Measurements from ENCODE around the gene SRSF9.
"Not testable (repeated sequence)": the region's sequence is repeated elsewhere in the genome, so short reads cannot be mapped to it uniquely, and the experiment has no call there.

The SRSF9 gene

DNA sequence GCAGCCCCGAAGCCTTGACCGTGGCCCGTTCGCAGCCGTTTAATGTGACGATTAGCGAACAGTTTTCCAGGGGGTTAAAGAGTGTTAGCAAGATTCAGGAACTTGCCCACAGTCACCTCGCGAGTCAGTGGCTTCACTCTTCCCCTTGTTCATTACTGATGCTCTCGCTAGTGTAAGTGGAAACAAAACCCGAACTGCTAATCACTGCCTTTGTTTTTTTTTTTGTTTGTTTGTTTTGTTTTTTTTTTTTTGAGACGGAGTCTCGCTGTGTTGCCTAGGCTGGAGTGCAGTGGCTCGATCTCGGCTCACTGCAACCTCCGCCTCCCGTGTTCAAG, 22.7 kb downstream of the SRSF9 start:
- peaks cover 88% of the 10 kb centered on the region for H3K36me3 Mint-ChIP-seq (ENCODE audit: low read depth)
- peaks cover 45% of the 10 kb centered on the region for H3K4me1 Mint-ChIP-seq (ENCODE audit: low read depth)
- peak overlapping the region; percentile 99 for H3K4me3 Mint-ChIP-seq
- DNase-seq, H3K27me3 Mint-ChIP-seq, H3K9me3 Mint-ChIP-seq: not testable (repeated sequence)
- H3K27ac Mint-ChIP-seq: peak overlapping the region; percentile 99

DNA sequence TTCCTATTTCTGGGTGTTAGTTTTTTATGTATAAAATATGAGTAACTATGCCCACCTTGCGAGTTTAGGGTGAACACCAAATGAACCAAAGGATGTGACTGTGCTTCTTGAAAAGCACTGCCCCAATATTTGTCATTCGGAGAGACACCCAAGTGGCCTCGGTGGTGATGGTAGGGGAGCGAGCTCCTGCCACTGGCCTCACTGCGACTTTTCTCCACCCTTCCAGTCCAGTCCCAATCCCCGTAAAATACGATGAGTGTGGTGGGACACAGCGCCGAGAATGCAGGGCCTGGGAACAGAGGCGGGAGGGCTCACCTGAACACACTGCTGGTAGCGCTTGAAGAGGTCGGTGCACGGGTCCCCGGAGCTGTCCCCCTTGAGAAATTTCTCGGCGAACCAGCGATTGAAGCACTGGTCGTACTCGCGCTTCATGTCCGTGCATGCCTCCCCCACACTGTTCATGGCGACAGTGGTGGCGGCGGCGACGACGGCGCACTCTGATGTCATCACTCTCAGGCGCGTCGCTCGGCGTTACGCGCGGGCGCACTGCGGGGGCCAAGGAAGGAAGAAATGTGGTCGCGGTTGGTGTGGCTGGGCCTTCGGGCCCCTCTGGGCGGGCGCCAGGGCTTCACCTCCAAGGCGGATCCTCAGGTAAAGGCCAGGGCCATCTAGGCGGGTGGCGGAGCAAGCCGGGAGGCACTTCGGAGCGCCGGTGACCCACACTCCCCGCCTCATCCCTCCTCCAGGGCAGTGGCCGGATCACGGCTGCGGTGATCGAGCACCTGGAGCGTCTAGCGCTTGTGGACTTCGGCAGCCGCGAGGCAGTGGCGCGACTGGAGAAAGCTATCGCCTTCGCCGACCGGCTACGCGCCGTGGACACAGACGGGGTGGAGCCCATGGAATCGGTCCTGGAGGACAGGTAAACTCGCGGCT, 23.4 kb downstream of the SRSF9 start, which contains the start of the genes GATC and TRIAP1:
Gene GATC (plus strand): TSS at position 534 of the 933 bp plus-strand sequence. CDS start 37 bp downstream, at position 571.
Gene TRIAP1 (minus strand): TSS at position 474 of the 933 bp plus-strand sequence. CDS start 12 bp downstream, at position 462.
- Mint-ChIP-seq H3K4me1 (ENCODE audit: low read depth) (peaks cover 47% of the 10 kb centered on the region), H3K27ac (peak within 1 kb of the TSS; percentile 99), H3K27me3 (no peaks in the 10 kb centered on the region), H3K4me3 (peak within 1 kb of the TSS; percentile 99), H3K36me3 (ENCODE audit: low read depth) (peaks cover 90% of the 10 kb centered on the region), H3K9me3 (no peaks in the 10 kb centered on the region)
- DNase-seq: peak; percentile 96

DNA sequence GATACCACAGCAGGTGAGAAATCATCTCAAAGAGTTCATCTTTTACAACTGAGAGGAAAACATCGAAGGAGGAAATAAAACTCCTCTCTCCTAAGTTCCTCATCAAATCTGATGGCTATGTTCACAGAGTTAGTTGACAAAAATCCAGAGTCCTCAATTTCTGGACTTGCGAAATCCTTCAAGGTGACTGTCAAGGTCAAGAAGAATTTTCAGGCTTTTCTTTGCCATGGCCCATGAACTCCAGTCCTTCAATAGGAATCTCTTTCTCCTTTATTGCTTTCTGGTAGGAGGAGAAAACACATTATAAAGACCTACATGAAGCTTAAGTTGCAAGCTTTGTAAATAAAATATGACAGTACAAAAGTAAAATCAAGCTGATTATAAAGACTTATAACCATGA, 24.9 kb downstream of the SRSF9 start:
- Mint-ChIP-seq H3K4me3 (peak overlapping the region; percentile 99), H3K36me3 (ENCODE audit: low read depth) (peaks cover 91% of the 10 kb centered on the region), H3K27me3 (no peaks in the 10 kb centered on the region), H3K27ac (peak overlapping the region; percentile 99), H3K9me3 (no peaks in the 10 kb centered on the region), H3K4me1 (ENCODE audit: low read depth) (peaks cover 55% of the 10 kb centered on the region)
- DNase-seq: no peak

DNA sequence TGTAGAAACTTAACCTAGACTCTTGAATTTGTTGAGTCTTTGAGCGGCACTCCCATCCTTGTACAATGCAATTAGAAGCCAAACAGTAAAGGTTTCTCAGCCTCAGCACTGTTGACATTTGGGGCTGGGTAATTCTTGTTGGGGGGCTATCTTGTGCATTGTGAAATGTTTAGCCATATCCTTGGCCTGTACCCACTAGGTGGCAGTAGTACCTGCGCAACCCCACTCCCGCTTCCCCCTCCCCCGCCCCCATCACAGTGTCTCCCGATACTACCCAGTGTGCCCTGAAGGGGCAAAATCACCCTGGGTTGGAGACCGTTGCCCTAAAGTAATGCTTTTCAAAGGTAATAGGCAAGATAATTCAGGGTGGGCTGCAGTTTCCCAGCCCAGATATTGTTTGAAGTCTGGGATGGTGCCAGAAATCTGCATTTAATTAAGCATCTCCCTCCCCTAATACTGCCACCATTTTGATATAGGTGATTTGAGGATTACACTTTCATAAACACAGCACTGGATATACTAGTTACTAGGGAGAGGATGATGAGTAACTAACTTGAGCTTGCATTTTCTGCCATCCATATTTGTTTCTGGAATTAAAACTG, 29.8 kb downstream of the SRSF9 start:
- peak; percentile 72 for DNase-seq
- Mint-ChIP-seq H3K9me3 (no peaks in the 10 kb centered on the region), H3K4me1 (ENCODE audit: low read depth) (peaks cover 40% of the 10 kb centered on the region), H3K4me3 (peak overlapping the region; percentile 69), H3K36me3 (ENCODE audit: low read depth) (peaks cover 60% of the 10 kb centered on the region), H3K27me3 (no peaks in the 10 kb centered on the region), H3K27ac (peak overlapping the region; percentile 78)

DNA sequence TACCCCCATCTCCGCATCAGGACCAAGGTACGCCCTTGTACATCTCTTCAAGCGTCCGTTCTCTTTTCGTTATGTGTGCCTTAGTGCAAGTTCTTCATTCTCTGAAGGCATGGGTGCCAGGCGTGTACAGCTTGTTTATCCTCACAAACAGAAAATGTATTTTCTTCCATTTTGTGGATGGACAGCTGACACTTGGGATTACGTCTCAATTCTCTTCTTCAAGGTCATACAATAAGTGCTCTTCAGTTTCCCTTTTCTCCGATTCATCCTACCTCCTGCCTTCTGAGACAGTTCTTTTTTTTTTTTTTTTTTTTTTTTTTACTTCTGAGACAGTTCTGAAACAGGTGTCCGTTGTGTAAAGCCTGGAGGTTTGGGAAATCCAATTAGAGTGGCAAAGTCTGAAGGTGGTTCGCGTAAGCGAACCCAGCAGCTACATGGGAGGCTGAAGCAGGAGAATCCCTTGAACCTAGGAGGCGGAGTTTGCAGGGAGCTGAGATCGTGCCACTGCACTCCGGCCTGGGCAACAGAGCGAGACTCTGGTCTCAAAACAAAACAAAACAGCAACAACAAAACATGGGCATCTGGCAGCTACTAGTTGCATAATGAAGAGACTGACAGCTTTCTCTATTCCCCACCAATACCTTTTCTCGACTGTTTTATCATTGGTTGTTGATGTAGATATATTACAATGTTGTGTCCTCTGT, 30.9 kb downstream of the SRSF9 start:
- H3K36me3 Mint-ChIP-seq (ENCODE audit: low read depth): peaks cover 49% of the 10 kb centered on the region
- no peak for DNase-seq
- H3K27ac Mint-ChIP-seq: peak overlapping the region; percentile 96
- no peaks in the 10 kb centered on the region for H3K27me3 Mint-ChIP-seq
- peaks cover 29% of the 10 kb centered on the region for H3K4me1 Mint-ChIP-seq (ENCODE audit: low read depth)
- H3K4me3 Mint-ChIP-seq: peak overlapping the region; percentile 90
- no peaks in the 10 kb centered on the region for H3K9me3 Mint-ChIP-seq

DNA sequence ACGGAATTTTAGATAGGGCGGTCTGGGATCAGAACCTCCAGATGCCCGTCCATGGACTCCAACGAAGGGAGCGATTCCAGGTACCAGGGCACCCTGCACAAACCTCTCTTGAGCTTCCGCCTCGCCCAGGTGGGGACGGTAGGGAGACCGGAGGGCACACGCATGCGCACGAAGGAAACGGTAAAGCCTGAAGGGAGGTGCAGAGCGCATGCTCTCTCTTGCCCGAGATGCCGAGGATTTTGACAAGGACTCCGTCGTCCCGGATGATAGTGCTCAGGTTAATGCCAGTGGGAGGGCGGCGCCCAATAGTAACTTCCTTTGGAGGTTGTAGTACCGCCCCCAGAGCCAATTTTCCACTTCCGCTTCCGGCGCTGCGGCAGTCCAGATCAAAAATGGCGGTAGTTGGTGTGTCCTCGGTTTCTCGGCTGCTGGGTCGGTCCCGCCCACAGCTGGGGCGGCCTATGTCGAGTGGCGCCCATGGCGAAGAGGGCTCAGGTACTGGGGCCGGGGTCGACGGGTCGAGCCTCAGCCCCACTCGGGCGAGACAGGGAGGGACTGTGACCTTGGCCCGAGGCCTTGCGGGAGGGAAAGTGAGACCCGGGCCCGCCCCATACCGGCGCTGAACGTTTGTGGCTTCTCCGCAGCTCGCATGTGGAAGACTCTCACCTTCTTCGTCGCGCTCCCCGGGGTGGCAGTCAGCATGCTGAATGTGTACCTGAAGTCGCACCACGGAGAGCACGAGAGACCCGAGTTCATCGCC, 31.6 kb downstream of the SRSF9 start, which contains the start of gene COX6A1:
Gene COX6A1 (plus strand): TSS at position 379 of the 760 bp plus-strand sequence. CDS start 14 bp downstream, at position 393.
- Mint-ChIP-seq H3K27me3 (no peaks in the 10 kb centered on the region), H3K4me3 (peak within 1 kb of the TSS; percentile 90), H3K36me3 (ENCODE audit: low read depth) (peaks cover 41% of the 10 kb centered on the region), H3K4me1 (ENCODE audit: low read depth) (peaks cover 29% of the 10 kb centered on the region), H3K27ac (peak within 1 kb of the TSS; percentile 96), H3K9me3 (no peaks in the 10 kb centered on the region)
- peak; percentile 95 for DNase-seq

DNA sequence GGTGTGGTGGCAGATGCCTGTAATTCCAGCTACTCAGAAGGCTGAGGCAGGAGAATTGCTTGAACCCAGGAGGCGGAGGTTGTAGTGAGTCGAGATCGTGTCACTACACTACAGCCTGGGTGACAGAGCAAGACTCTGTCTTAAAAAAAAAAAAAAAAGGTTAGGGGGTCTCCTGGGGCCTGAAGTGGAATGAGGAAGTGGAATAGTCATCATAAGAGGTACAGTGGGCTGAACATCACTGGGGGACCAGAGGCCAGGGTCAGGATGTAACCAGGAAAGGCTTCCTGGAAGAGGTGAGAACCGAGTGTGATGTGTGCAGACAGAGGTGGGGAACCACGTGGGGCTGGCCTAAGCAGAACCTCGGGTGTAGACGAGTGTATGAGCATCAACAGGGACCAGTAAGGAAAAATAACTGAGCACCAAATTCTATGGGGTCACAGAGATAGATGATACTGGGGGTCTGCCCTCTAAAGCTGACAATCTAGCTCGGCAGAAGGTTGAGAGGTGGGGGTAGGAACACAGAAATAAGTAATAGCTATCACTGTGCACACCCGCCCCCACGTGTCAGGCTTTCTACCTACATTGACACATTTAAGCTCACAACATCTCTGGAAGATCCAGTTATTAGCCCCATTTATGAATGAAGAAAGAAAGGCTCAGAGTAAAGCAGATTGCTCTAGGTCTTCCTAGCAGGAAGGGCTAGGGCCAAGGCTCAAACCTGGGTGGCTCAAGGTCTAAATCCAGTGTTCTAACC, 36.6 kb downstream of the SRSF9 start:
- Mint-ChIP-seq H3K9me3 (no peaks in the 10 kb centered on the region), H3K4me1 (ENCODE audit: low read depth) (peaks cover 15% of the 10 kb centered on the region), H3K27me3 (peaks cover 2% of the 10 kb centered on the region), H3K4me3 (no peak overlapping the region), H3K27ac (no peak overlapping the region), H3K36me3 (ENCODE audit: low read depth) (peaks cover under 1% of the 10 kb centered on the region)
- no peak for DNase-seq

DNA sequence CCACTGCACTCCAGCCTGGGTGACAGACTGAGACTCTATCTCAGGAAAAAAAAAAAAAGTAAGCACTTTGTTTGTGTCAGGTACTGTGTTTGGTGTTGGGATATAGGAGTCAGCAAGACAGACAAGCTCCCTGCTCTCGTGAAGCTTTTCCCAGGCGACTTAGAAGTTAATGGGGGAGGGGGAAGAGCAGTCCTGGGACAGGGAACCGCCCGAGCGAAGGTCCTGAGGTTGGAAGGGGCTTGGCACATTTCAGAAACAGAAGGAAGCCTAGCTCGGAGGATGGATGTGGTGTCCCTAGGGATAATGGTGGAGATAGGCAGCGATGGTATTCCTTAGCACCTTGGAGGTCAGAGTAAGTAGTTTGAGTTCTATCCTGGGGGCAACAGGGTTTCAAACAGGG, 40.2 kb downstream of the SRSF9 start:
- Mint-ChIP-seq H3K27ac (no peak overlapping the region), H3K27me3 (peaks cover 2% of the 10 kb centered on the region), H3K36me3 (ENCODE audit: low read depth) (no peaks in the 10 kb centered on the region), H3K9me3 (no peaks in the 10 kb centered on the region), H3K4me3 (no peak overlapping the region), H3K4me1 (ENCODE audit: low read depth) (peaks cover 10% of the 10 kb centered on the region)
- DNase-seq: no peak

DNA sequence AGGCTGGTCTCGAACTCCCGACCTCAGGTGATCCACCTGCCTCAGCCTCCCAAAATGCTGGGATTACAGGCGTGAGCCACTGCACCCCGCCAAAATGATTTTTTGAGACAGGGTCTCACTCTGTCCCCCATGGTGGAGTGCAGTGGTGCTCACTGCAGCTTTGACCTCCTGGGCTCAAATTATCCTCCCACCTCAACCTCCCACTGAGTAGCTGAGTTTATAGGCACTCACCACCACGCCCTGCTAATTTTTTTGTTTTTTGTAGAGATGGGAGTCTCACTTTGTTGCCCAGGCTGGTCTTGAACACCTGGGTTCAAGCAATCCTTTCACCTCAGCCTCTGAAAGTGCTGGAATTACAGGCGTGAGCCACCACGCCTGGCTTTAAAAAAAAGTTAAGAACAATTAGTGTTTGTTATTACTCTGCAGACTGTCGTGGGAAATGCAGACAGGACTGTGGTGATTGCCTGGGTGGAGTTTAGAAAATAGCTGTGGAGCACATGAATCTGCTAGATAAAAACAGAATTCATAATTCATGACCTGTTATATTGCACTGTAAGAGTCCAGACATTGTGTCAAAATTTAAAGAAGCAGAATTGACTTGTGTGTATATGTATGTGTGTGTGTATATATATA, 40.8 kb downstream of the SRSF9 start:
- Mint-ChIP-seq H3K9me3 (no peaks in the 10 kb centered on the region), H3K27me3 (peaks cover 2% of the 10 kb centered on the region), H3K27ac (no peak overlapping the region), H3K4me1 (ENCODE audit: low read depth) (peaks cover 10% of the 10 kb centered on the region), H3K4me3 (no peak overlapping the region), H3K36me3 (ENCODE audit: low read depth) (no peaks in the 10 kb centered on the region)
- DNase-seq: no peak

DNA sequence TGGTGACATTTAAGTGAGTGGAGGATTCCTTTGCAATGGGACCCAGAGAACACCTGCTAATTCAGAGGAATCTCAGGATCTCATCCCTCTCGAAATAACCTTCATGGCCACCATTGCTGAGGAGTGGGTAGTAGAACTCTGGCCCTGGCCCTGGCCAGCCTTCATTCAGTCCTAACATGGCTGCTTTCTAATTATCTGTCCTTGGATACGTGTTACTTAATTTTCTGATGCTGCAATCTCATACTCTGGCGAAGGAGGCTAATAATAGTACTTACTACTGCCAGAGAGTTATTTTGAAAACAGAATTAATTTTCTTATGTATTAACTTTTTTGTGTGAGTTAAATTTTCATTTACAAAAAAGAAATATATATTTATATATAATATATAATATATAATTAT, 43.8 kb downstream of the SRSF9 start:
- H3K36me3 Mint-ChIP-seq (ENCODE audit: low read depth): no peaks in the 10 kb centered on the region
- DNase-seq: no peak

DNA sequence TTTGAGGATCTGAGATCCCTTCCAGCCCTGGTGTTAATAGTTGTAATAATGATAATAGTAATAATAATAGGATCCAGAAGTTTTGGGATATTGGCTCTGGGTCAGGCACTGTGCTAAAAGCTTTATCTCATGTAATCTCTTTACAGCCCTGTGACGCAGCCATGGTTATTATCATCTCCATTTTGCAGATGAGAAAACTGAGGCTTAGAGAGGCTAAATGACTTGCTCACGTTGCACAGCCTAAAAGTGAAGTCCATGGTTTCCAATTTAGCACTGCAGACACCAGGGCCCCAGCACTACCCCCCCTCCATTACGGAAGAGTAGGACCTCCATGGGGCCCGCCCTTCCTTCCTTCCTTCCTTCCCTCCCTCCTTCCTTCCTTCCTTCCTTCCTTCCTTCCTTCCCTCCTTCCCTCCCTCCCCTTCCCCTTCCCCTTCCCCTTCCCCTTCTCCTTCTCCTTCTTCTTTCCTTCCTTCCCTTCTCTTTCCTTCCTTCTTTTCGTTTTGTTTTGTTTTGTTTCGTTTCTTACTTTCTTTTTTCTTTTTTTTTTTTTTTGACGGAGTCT, 46.6 kb downstream of the SRSF9 start:
- Mint-ChIP-seq H3K9me3 (no peaks in the 10 kb centered on the region), H3K27me3 (no peaks in the 10 kb centered on the region), H3K4me1 (ENCODE audit: low read depth) (no peaks in the 10 kb centered on the region), H3K27ac (no peak overlapping the region), H3K36me3 (ENCODE audit: low read depth) (no peaks in the 10 kb centered on the region), H3K4me3 (no peak overlapping the region)
- no peak for DNase-seq

More for the DNA sequence above, 43.8 kb downstream of the SRSF9 start:
- H3K27me3 Mint-ChIP-seq: peaks cover 2% of the 10 kb centered on the region
- H3K4me3 Mint-ChIP-seq: no peak overlapping the region
- peaks cover 3% of the 10 kb centered on the region for H3K4me1 Mint-ChIP-seq (ENCODE audit: low read depth)
- no peaks in the 10 kb centered on the region for H3K9me3 Mint-ChIP-seq
- H3K27ac Mint-ChIP-seq: no peak overlapping the region

DNA sequence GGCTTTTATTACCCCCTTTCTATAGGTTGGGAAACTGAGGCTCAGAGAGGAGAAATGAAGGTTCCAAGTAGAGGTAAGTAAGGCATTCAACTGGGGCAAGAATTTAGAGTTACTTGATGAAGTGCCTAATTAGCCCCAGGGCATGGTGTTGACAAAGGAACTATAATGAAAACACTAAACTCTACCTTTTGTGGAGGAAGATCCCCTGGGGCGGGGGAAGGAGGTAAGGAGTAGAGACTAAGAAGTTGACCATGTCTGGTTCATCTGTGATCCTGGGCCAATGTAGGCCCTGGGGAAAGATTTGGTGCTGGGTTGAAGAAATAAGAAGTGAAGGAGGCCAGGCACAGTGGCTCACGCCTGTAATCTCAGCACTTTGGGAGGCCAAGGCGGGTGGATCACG, 47.8 kb downstream of the SRSF9 start:
- no peak overlapping the region for H3K4me3 Mint-ChIP-seq
- DNase-seq: no peak
- peaks cover 2% of the 10 kb centered on the region for H3K27me3 Mint-ChIP-seq
- no peaks in the 10 kb centered on the region for H3K4me1 Mint-ChIP-seq (ENCODE audit: low read depth)
- H3K36me3 Mint-ChIP-seq (ENCODE audit: low read depth): no peaks in the 10 kb centered on the region
- H3K27ac Mint-ChIP-seq: no peak overlapping the region
- no peaks in the 10 kb centered on the region for H3K9me3 Mint-ChIP-seq

Measured in activated T-cell treated with anti-CD3 and anti-CD28 coated beads, Interleukin-2, amount 50 U/mL, for 24 hours (primary cell).